Pancreas (tissue), 10 donors: Measurements from ENCODE around the gene SESN2. TPM values are rescaled to one million over a fixed set of nuclear protein-coding genes. Genes with fewer than 3 reads are reported as not detected.
A peak's percentile ranks its signal among the peaks of the same experiment; 100 is the strongest.

Experiments used
- ATAC-seq, 4 donors: fragments of 200-7000 bp; cut with Tn5 transposase; one replicate each; pipeline versions ENCODE4 v1.8.0 to v1.9.1; 2020; ENCODE audit warnings: mild to moderate bottlenecking in 4 of 4, moderate library complexity in 4 of 4
- DNase-seq, 6 donors: peaks; one replicate each; pipeline ENCODE4 v3.0.0-alpha.2; 2020
- FAIRE-seq: peaks from 2 replicates; lab custom pipeline; 2012; peaks lifted over from hg19 to GRCh38; lab: Jason Lieb, UNC
- H3K27ac ChIP-seq, 4 donors: fragments of 200-600 bp; sonication (generic); 1 replicate in 3 of 4; 2 replicates in 1 of 4; pipeline versions ENCODE4 v1.5.0 to v1.8.0; 2020
- H3K27me3 ChIP-seq, 4 donors: fragments of 200-600 bp; one replicate each; pipeline ENCODE4 v1.8.0; 2021
- H3K36me3 ChIP-seq, 3 donors: fragments of 200-600 bp; sonication (generic) in 1 of 3; one replicate each; pipeline versions ENCODE4 v1.5.0 to v1.8.0; 2020 to 2021
- H3K4me1 ChIP-seq, 3 donors: fragments of 200-600 bp; one replicate each; pipeline ENCODE4 v1.8.0; 2021
- H3K4me3 ChIP-seq, 4 donors: fragments of 200-600 bp; sonication (generic) in 2 of 4; one replicate each; pipeline versions ENCODE4 v1.5.0 to v1.8.0; 2020 to 2021
- H3K9me3 ChIP-seq, 4 donors: fragments of 200-600 bp; one replicate each; pipeline ENCODE4 v1.8.0; 2021
- CTCF ChIP-seq, 4 donors: fragments of 200-600 bp; sonication (generic) in 3 of 4; IDR thresholded peaks; one replicate each; pipeline versions ENCODE4 v1.5.0 to v1.8.0; 2021; ENCODE audit warnings: antibody characterized with exemption in 4 of 4
- WGBS, 2 donors: extraction: QIAGEN DNeasy Blood & Tissue Kit; methylation state at CpG; one replicate each; pipeline ENCODE4 v1.1.7; 2013; 5-methylcytosine and 5-hydroxymethylcytosine counted together
- intact Hi-C, 3 donors: fragments of 100-400 bp; cut with DNase I; formaldehyde crosslinking; loops; one replicate each; pipeline versions ENCODE4 v1.11.1 to v1.14.2; 2022
- polyA plus RNA-seq, 2 donors: library from polyadenylated mRNA; stranded (reverse); fragments of 200-250 nt; gene quantifications; one replicate each; pipeline ENCODE4 v1.2.3, GENCODE V29; 2013
- total RNA-seq, 6 donors: library from RNA; stranded (reverse); fragmentation: NEBNext Ultra II Directional in 4 of 6; extraction: Animal tissue kit (Norgen Biotek cat#: 25700) in 4 of 6; gene quantifications; one replicate each; pipeline versions ENCODE4 v1.2.1 to v1.2.4, GENCODE V29; 2021 to 2023
- donor health status: healthy with polysubstance abuse.
- donor health status: DM: no; HTN: no; CAD: no; lungs with moderate emphysema.
- donor health status: DM: no; HTN: no; CAD: no.
- donor health status: control.
- donor health status: control.
- donor health status: Bipolar disorder and iron deficiency.
- donor health status: DM: yes; HTN: yes; CAD: no.
- donor health status: DM: no; HTN: no; CAD: no.
- donor health status: DM: no; HTN: no; CAD: no.
- donor health status: DM: yes; HTN: yes; CAD: no.

The SESN2 gene
- total RNA-seq, result 10 to 100 TPM in 1 of 6 donors, 1 to 10 TPM in 5; 4.0 to 38.3 (median 7.3) TPM
- polyA plus RNA-seq, result 1 to 10 TPM; 5.7 to 9.7 TPM

- peaks cover 0 to 11% (median 4%) of the 10 kb centered on the region in 3 donors for H3K4me1 ChIP-seq
Measured at GRCh38 chr1:28259252-28259933, at the start of gene SESN2. Gene SESN2, plus strand, starts transcription at chr1:28259518. Its CDS starts 330 bp downstream, at chr1:28259848.

GRCh38 chr1:28209700-28210099 is 49.6 kb upstream of the SESN2 start:
- no peak overlapping the region for H3K4me3 ChIP-seq
- ATAC-seq, result no peak
- H3K4me1 ChIP-seq, result peaks cover 0 to 4% (median 0%) of the 10 kb centered on the region in 3 donors
- DNase-seq, result no peak
- no peak for TF ChIP-seq CTCF (IDR thresholded peaks at IDR 0.05)
- FAIRE-seq, result no peak
- H3K9me3 ChIP-seq, result no peaks in the 10 kb centered on the region
- WGBS, 2 donors, result 82 to 88% methylated on average over 1 of the region's 1 CpG
- intact Hi-C loops, result loop anchor here in 1 of 3 donors (10.0 kb wide), 1 partner anchor 105 kb away; no protein-coding TSS in a partner anchor
- no peak overlapping the region for H3K27ac ChIP-seq
- peaks cover 0 to 20% (median 4%) of the 10 kb centered on the region in 3 donors for H3K36me3 ChIP-seq
- H3K27me3 ChIP-seq, result no peaks in the 10 kb centered on the region

More at GRCh38 chr1:28259252-28259933, at the start of gene SESN2:
- 0 to 1% methylated on average over 74 to 76 of the region's 76 CpGs for WGBS, 2 donors
- Histone ChIP-seq H3K36me3 (no peaks in the 10 kb centered on the region), H3K27me3 (no peaks in the 10 kb centered on the region), H3K4me3 (peak within 1 kb of the TSS; percentile 76 to 100 (median 94)), H3K9me3 (no peaks in the 10 kb centered on the region), H3K27ac (peak within 1 kb of the TSS; percentile 50 to 84 (median 72))
- intact Hi-C loops, result no loop called here
- peak; percentile 98 to 99 (median 99) for DNase-seq
- peak; percentile 87 for FAIRE-seq
- TF ChIP-seq CTCF (IDR thresholded peaks at IDR 0.05), result no peak
- ATAC-seq, result peak; percentile 95 to 98 (median 96)

GRCh38 chr1:28213315-28213714 is 46.0 kb upstream of the SESN2 start:
- H3K4me3 ChIP-seq, result no peak overlapping the region
- no peak for DNase-seq
- intact Hi-C loops, result no loop called here

GRCh38 chr1:28229089-28229488 is 30.2 kb upstream of the SESN2 start:
- Histone ChIP-seq H3K27ac (no peak overlapping the region), H3K4me3 (no peak overlapping the region), H3K9me3 (no peaks in the 10 kb centered on the region), H3K27me3 (no peaks in the 10 kb centered on the region), H3K4me1 (peaks cover 0 to 10% (median 0%) of the 10 kb centered on the region in 3 donors), H3K36me3 (peaks cover 0 to 42% (median 8%) of the 10 kb centered on the region in 3 donors)
- ATAC-seq (no peak), DNase-seq (no peak), FAIRE-seq (no peak)
- intact Hi-C loops, result no loop called here
- TF ChIP-seq CTCF (IDR thresholded peaks at IDR 0.05), result no peak

More at GRCh38 chr1:28213315-28213714, 46.0 kb upstream of the SESN2 start:
- Histone ChIP-seq H3K27ac (no peak overlapping the region), H3K27me3 (no peaks in the 10 kb centered on the region), H3K36me3 (peaks cover 0 to 20% (median 4%) of the 10 kb centered on the region in 3 donors), H3K4me1 (no peaks in the 10 kb centered on the region), H3K9me3 (no peaks in the 10 kb centered on the region)
- TF ChIP-seq CTCF (IDR thresholded peaks at IDR 0.05), result no peak
- ATAC-seq (no peak), FAIRE-seq (no peak)
- WGBS, 2 donors, result 34 to 68% methylated on average over 2 of the region's 2 CpGs

GRCh38 chr1:28229996-28230395 is 29.3 kb upstream of the SESN2 start:
- no peak for FAIRE-seq
- Histone ChIP-seq H3K27me3 (no peaks in the 10 kb centered on the region), H3K4me3 (no peak overlapping the region), H3K9me3 (no peaks in the 10 kb centered on the region), H3K4me1 (peaks cover 0 to 10% (median 0%) of the 10 kb centered on the region in 3 donors), H3K36me3 (peaks cover 0 to 37% (median 8%) of the 10 kb centered on the region in 3 donors), H3K27ac (no peak overlapping the region)
- intact Hi-C loops, result no loop called here
- no peak for ATAC-seq
- no peak for DNase-seq
- 77 to 83% methylated on average over 2 of the region's 2 CpGs for WGBS, 2 donors
- TF ChIP-seq CTCF (IDR thresholded peaks at IDR 0.05), result no peak
